ENCODE results near the gene HS3ST3A1. TPM values are rescaled to one million over a fixed set of nuclear protein-coding genes. Genes with fewer than 3 reads are reported as not detected.

The HS3ST3A1 gene
- total and polyA plus RNA-seq, 2 of the 8 experiments (the other 6 are each of a cell fraction or from before 2014, with no cell fraction given), result 5.4 to 5.7 TPM

DNA sequence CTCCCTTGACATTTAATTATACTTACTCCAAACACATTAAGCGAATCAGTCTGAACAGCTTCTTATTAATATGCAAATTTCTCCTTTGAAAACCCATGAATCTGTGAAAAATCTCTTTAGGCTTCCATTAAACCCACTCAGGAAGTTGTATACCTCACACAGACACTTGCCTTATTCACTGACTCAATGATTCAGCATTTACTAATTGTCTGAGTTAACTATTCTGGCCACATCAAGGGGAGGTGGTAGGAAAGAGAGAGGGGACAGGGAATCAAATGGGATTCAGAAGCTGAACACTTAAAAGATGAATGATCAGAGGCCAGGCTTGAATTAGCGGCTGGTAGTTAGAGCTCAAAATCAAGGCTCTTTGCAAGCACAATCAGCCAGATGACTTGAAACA is 70.0 kb downstream of the HS3ST3A1 start:
- Histone ChIP-seq H3K18ac (ENCODE audit: extremely low read depth, low read length) (no peak overlapping the region), H3K27ac (ENCODE audit: low read depth, low read length) (no peak overlapping the region), H2AK5ac (ENCODE audit: low read depth, low read length) (no peak overlapping the region), H2BK12ac (ENCODE audit: low read depth, low read length) (no peak overlapping the region), H3K4me2 (ENCODE audit: insufficient read depth in 1 of 2, low read depth in 2 of 2, low read length in 2 of 2) (no peak overlapping the region), H4K8ac (ENCODE audit: extremely low read depth, insufficient read depth, low read length) (no peak overlapping the region), H2BK15ac (ENCODE audit: low read length) (no peak overlapping the region), H3K4me1 (replicated peaks in 1 of 4; ENCODE audit: control insufficient read depth in 3 of 4, insufficient read depth in 4 of 4, low read length in 3 of 4) (peaks cover 0 to 4% (median 1%) of the 10 kb centered on the region in 4 experiments; a peak in 2 of 7 replicates), H4K91ac (replicated peaks; ENCODE audit: insufficient read length, low read length) (no peak overlapping the region), H3K4ac (replicated peaks; ENCODE audit: insufficient read length, low read depth, low read length) (no peak overlapping the region), H2AFZ (ENCODE audit: low read length) (no peak overlapping the region), H4K20me1 (replicated peaks in 1 of 2; ENCODE audit: control insufficient read depth in 1 of 2, insufficient read depth in 2 of 2, low read length in 2 of 2) (no peaks in the 10 kb centered on the region), H3K79me1 (ENCODE audit: low read depth, low read length) (no peaks in the 10 kb centered on the region), H3K23ac (ENCODE audit: insufficient read length) (no peak overlapping the region), H3K36me3 (ENCODE audit: control insufficient read depth in 2 of 4, insufficient read depth in 4 of 4, low read length in 3 of 4) (peaks cover 0 to 2% (median 0%) of the 10 kb centered on the region in 4 experiments; a peak in 2 of 8 replicates), H3K9me3 (ENCODE audit: insufficient read depth in 2 of 2, low read depth in 1 of 2, low read length in 1 of 2) (0 out of 4 replicates have a peak, but pooled peaks cover 0 to 4% of the 10 kb centered on the region in 2 experiments), H2BK5ac (ENCODE audit: low read depth, low read length) (no peak overlapping the region), H2BK120ac (replicated peaks; ENCODE audit: low read depth, low read length) (no peak overlapping the region), H2BK20ac (ENCODE audit: low read length) (no peak overlapping the region), H3K79me2 (ENCODE audit: control insufficient read depth in 1 of 2, insufficient read depth in 2 of 2, low read length in 2 of 2) (no peaks in the 10 kb centered on the region), H3K4me3 (ENCODE audit: extremely low read depth in 1 of 4, insufficient read depth in 2 of 4, low read depth in 3 of 4, low read length in 4 of 4) (no peak overlapping the region), H3K56ac (replicated peaks; ENCODE audit: insufficient read length, low read depth, low read length) (no peak overlapping the region), H3K14ac (ENCODE audit: insufficient read length) (no peak overlapping the region), H3K27me3 (replicated peaks in 1 of 4; ENCODE audit: control insufficient read depth in 3 of 4, extremely low read depth in 1 of 4, insufficient read depth in 3 of 4, low read length in 3 of 4) (no peaks in the 10 kb centered on the region), H4K5ac (ENCODE audit: insufficient read length, low read depth, low read length) (no peak overlapping the region), H3K9ac (replicated peaks in 1 of 4; ENCODE audit: extremely low read depth in 1 of 4, low read depth in 3 of 4, low read length in 3 of 4) (no peak overlapping the region), H3K23me2 (ENCODE audit: low read depth, low read length) (no peaks in the 10 kb centered on the region)
- POLR2A ChIA-PET (ENCODE audit: partially characterized antibody), result no interaction called here
- CTCF ChIA-PET (ENCODE audit: partially characterized antibody), result no interaction called here
- DNase-seq (ENCODE audit: low read depth in 1 of 2, low spot score in 2 of 2) (no peak), FAIRE-seq (no peak)
- TF ChIP-seq POLR2AphosphoS5 (IDR thresholded peaks at IDR 0.05; ENCODE audit: low read depth, low read length) (no peak), TCF12 (IDR thresholded peaks at IDR 0.05; ENCODE audit: low read depth, low read length) (no peak), YY1 (IDR thresholded peaks at IDR 0.05; ENCODE audit: low read depth, low read length) (no peak), SIN3A (conservative IDR thresholded peaks at IDR 0.05 in 1 of 2, IDR thresholded peaks at IDR 0.05 in 1 of 2; ENCODE audit: low read depth in 1 of 2, low read length in 2 of 2) (no peak), NANOG (IDR thresholded peaks at IDR 0.05; ENCODE audit: insufficient read depth, low read depth, low read length, poor library complexity, severe bottlenecking) (no peak), CBX8 (IDR thresholded peaks at IDR 0.05; ENCODE audit: borderline replicate concordance, low read depth, low read length) (no peak), HDAC6 (IDR thresholded peaks at IDR 0.05; ENCODE audit: low read depth, low read length) (no peak), CBX5 (IDR thresholded peaks at IDR 0.05; ENCODE audit: low read depth, low read length) (no peak), POLR2A (IDR thresholded peaks at IDR 0.05; ENCODE audit: control extremely low read depth in 1 of 2, low read depth in 2 of 2, low read length in 2 of 2) (no peak), SP4 (IDR thresholded peaks at IDR 0.05; ENCODE audit: low read length) (no peak), CEBPB (IDR thresholded peaks at IDR 0.05; ENCODE audit: low read depth, low read length) (no peak), RNF2 (IDR thresholded peaks at IDR 0.05; ENCODE audit: borderline replicate concordance, low read depth, low read length, missing control alignments, poor library complexity, severe bottlenecking) (no peak)
- TF ChIP-seq, protein P1, sequence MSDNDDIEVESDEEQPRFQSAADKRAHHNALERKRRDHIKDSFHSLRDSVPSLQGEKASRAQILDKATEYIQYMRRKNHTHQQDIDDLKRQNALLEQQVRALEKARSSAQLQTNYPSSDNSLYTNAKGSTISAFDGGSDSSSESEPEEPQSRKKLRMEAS (IDR thresholded peaks at IDR 0.05), result no peak
- WGBS, 2 experiments (ENCODE audit: extremely low coverage in 1 of 2, insufficient coverage in 1 of 2, insufficient read length in 1 of 2, insufficient replicate concordance in 2 of 2, low coverage in 1 of 2, low lambda C conversion rate in 2 of 2, missing lambda C conversion rate in 1 of 2), result 77% methylated on average over 2 of the region's 2 CpGs; no CpG with 5 or more reads in 1 of the 2 experiments
